Astrocyte (in vitro differentiated cells and primary cell): ENCODE data around the gene OR2G6. TPM values are rescaled to one million over a fixed set of nuclear protein-coding genes. Genes with fewer than 3 reads are reported as not detected.
"Not testable (repeated sequence)": the region's sequence is repeated elsewhere in the genome, so short reads cannot be mapped to it uniquely, and the experiment has no call there.

Experiments used
- DNase-seq: peaks from one replicate; pipeline ENCODE4 v3.0.0-alpha.2; 2010; ENCODE audit warnings: low read depth
- FAIRE-seq: peaks from 2 replicates; lab custom pipeline; 2011; peaks lifted over from hg19 to GRCh38; lab: Jason Lieb, UNC
- H2AFZ ChIP-seq: 2 replicates; pipeline ENCODE4 v1.6.0; 2012; ENCODE audit warnings: low read depth, low read length, inconsistent platforms
- H3K27ac ChIP-seq: 2 replicates; pipeline ENCODE4 v1.5.1; 2011; ENCODE audit warnings: low read depth, low read length, inconsistent platforms
- H3K27me3 ChIP-seq: 2 replicates; pipeline ENCODE4 v1.6.0; 2011; ENCODE audit warnings: low read length, inconsistent platforms; ENCODE audit not compliant: insufficient read depth
- H3K36me3 ChIP-seq: 2 replicates; pipeline ENCODE4 v1.5.1; 2011; ENCODE audit warnings: low read length, inconsistent platforms; ENCODE audit not compliant: insufficient read depth
- H3K4me1 ChIP-seq: 2 replicates; pipeline ENCODE4 v1.5.1; 2011; ENCODE audit warnings: low read length, inconsistent platforms; ENCODE audit not compliant: insufficient read depth
- H3K4me2 ChIP-seq: 2 replicates; pipeline ENCODE4 v1.6.0; 2012; ENCODE audit warnings: low read length, inconsistent platforms
- H3K4me3 ChIP-seq: 2 replicates; pipeline ENCODE4 v1.5.1; 2011; ENCODE audit warnings: low read depth, mild to moderate bottlenecking, low read length, inconsistent platforms; ENCODE audit not compliant: insufficient read depth
- H3K79me2 ChIP-seq: 2 replicates; pipeline ENCODE4 v1.6.0; 2012; ENCODE audit warnings: mild to moderate bottlenecking, low read length, inconsistent platforms; ENCODE audit not compliant: insufficient read depth
- H3K9ac ChIP-seq: 2 replicates; pipeline ENCODE4 v1.6.0; 2012; ENCODE audit warnings: mild to moderate bottlenecking, low read length, inconsistent platforms
- H3K9me3 ChIP-seq: 2 replicates; pipeline ENCODE4 v1.5.1; 2012; ENCODE audit warnings: low read depth, mild to moderate bottlenecking, low read length, inconsistent platforms; ENCODE audit not compliant: insufficient read depth
- H4K20me1 ChIP-seq: 2 replicates; pipeline ENCODE4 v1.6.0; 2012; ENCODE audit warnings: low read length, inconsistent platforms; ENCODE audit not compliant: insufficient read depth
- H3K27ac Mint-ChIP-seq: one replicate; pipeline ENCODE4 v1.8.0; 2021; ENCODE audit warnings: mild to moderate bottlenecking, mixed read lengths; ENCODE audit not compliant: unreplicated experiment
- H3K27me3 Mint-ChIP-seq: one replicate; pipeline ENCODE4 v1.8.0; 2021; ENCODE audit warnings: low read depth, mixed read lengths; ENCODE audit not compliant: unreplicated experiment
- H3K36me3 Mint-ChIP-seq: one replicate; pipeline ENCODE4 v1.8.0; 2021; ENCODE audit warnings: low read depth, mixed read lengths; ENCODE audit not compliant: unreplicated experiment
- H3K4me1 Mint-ChIP-seq: one replicate; pipeline ENCODE4 v1.8.0; 2021; ENCODE audit warnings: low read depth, mixed read lengths; ENCODE audit not compliant: unreplicated experiment
- H3K4me3 Mint-ChIP-seq: one replicate; pipeline ENCODE4 v1.8.0; 2021; ENCODE audit warnings: mild to moderate bottlenecking, moderate library complexity, mixed read lengths; ENCODE audit not compliant: unreplicated experiment
- H3K9me3 Mint-ChIP-seq: one replicate; pipeline ENCODE4 v1.8.0; 2021; ENCODE audit warnings: mild to moderate bottlenecking, mixed read lengths; ENCODE audit not compliant: unreplicated experiment
- total RNA-seq: library from RNA; stranded (reverse); gene quantifications from 2 replicates; pipeline ENCODE4 v1.2.1, GENCODE V29; 2021

OR2G6 gene
- total RNA-seq, 1 donor from 2014 or later: not detected

GRCh38 chr1:248562672-248563071 is 54.8 kb downstream of the OR2G6 start, which contains the start of gene OR2T29:
Gene OR2T29 (minus strand): TSS chr1:248562772. CDS start chr1:248559491, 3,281 bp downstream.
- H3K4me3 ChIP-seq, H3K27me3 Mint-ChIP-seq, FAIRE-seq, H3K27ac Mint-ChIP-seq, H3K9me3 ChIP-seq, H3K9me3 Mint-ChIP-seq, H4K20me1 ChIP-seq, H3K9ac ChIP-seq, H3K27me3 ChIP-seq, H3K4me3 Mint-ChIP-seq, H3K79me2 ChIP-seq, H3K4me2 ChIP-seq, H2AFZ ChIP-seq, DNase-seq, H3K36me3 Mint-ChIP-seq, H3K4me1 ChIP-seq, H3K36me3 ChIP-seq, H3K27ac ChIP-seq, H3K4me1 Mint-ChIP-seq: not testable (repeated sequence)

GRCh38 chr1:248565530-248566373 is 57.9 kb downstream of the OR2G6 start:
- not testable (repeated sequence) for H3K79me2 ChIP-seq, H3K27ac ChIP-seq, H3K36me3 Mint-ChIP-seq, H4K20me1 ChIP-seq, H3K4me1 ChIP-seq, H3K4me3 Mint-ChIP-seq, H3K9ac ChIP-seq, DNase-seq, H2AFZ ChIP-seq, H3K9me3 ChIP-seq, H3K27me3 Mint-ChIP-seq, H3K4me3 ChIP-seq, H3K27ac Mint-ChIP-seq, FAIRE-seq, H3K9me3 Mint-ChIP-seq, H3K36me3 ChIP-seq, H3K4me2 ChIP-seq, H3K4me1 Mint-ChIP-seq, H3K27me3 ChIP-seq

GRCh38 chr1:248569049-248569448 is 61.2 kb downstream of the OR2G6 start:
- H3K27me3 ChIP-seq, H3K4me1 Mint-ChIP-seq, H3K4me3 ChIP-seq, H4K20me1 ChIP-seq, H3K4me3 Mint-ChIP-seq, H2AFZ ChIP-seq, FAIRE-seq, H3K9ac ChIP-seq, H3K4me2 ChIP-seq, DNase-seq, H3K79me2 ChIP-seq, H3K9me3 ChIP-seq, H3K9me3 Mint-ChIP-seq, H3K27ac Mint-ChIP-seq, H3K27ac ChIP-seq, H3K36me3 ChIP-seq, H3K4me1 ChIP-seq, H3K36me3 Mint-ChIP-seq, H3K27me3 Mint-ChIP-seq: not testable (repeated sequence)

- FAIRE-seq, H3K4me1 Mint-ChIP-seq, H3K36me3 ChIP-seq, H3K79me2 ChIP-seq, H4K20me1 ChIP-seq, H3K4me1 ChIP-seq, H3K9me3 ChIP-seq, H2AFZ ChIP-seq, H3K9me3 Mint-ChIP-seq, H3K27ac ChIP-seq, H3K36me3 Mint-ChIP-seq, H3K27me3 ChIP-seq, DNase-seq, H3K4me3 Mint-ChIP-seq, H3K4me2 ChIP-seq, H3K4me3 ChIP-seq, H3K27ac Mint-ChIP-seq, H3K27me3 Mint-ChIP-seq, H3K9ac ChIP-seq: not testable (repeated sequence)
Observed at GRCh38 chr1:248570811-248571210, 62.9 kb downstream of the OR2G6 start.

- H3K36me3 Mint-ChIP-seq, H4K20me1 ChIP-seq, H3K27me3 Mint-ChIP-seq, H3K27me3 ChIP-seq, DNase-seq, H3K79me2 ChIP-seq, H3K9me3 Mint-ChIP-seq, H3K4me2 ChIP-seq, H3K27ac ChIP-seq, H3K9ac ChIP-seq, H3K4me3 ChIP-seq, H3K9me3 ChIP-seq, H3K4me1 Mint-ChIP-seq, FAIRE-seq, H3K4me1 ChIP-seq, H2AFZ ChIP-seq, H3K27ac Mint-ChIP-seq, H3K36me3 ChIP-seq, H3K4me3 Mint-ChIP-seq: not testable (repeated sequence)
Observed at GRCh38 chr1:248572049-248572448, 64.2 kb downstream of the OR2G6 start.

- H3K36me3 Mint-ChIP-seq, H3K9me3 ChIP-seq, H3K4me3 ChIP-seq, H4K20me1 ChIP-seq, H3K27ac Mint-ChIP-seq, H3K27ac ChIP-seq, H3K27me3 ChIP-seq, H3K9ac ChIP-seq, H3K36me3 ChIP-seq, H3K4me1 Mint-ChIP-seq, H3K27me3 Mint-ChIP-seq, H3K9me3 Mint-ChIP-seq, H3K4me1 ChIP-seq, H3K79me2 ChIP-seq, DNase-seq, H3K4me2 ChIP-seq, FAIRE-seq, H2AFZ ChIP-seq, H3K4me3 Mint-ChIP-seq: not testable (repeated sequence)
Observed at GRCh38 chr1:248573856-248574255, 66.0 kb downstream of the OR2G6 start.
